ENCODE data around the gene ADGRL3.

ADGRL3 gene

GRCh38 chr4:62115216-62115615, 915.1 kb downstream of the ADGRL3 start:
- no peak for DNase-seq (ENCODE audit: low read depth in 3 of 3)

- DNase-seq (ENCODE audit: low read depth in 3 of 3) = no peak
These were observed 917.8 kb downstream of the ADGRL3 start for GRCh38 chr4:62117886-62118285.

- no peak for DNase-seq (ENCODE audit: low read depth in 3 of 3)
These were observed 918.4 kb downstream of the ADGRL3 start for GRCh38 chr4:62118558-62118957.

GRCh38 chr4:62119195-62119594, 919.1 kb downstream of the ADGRL3 start:
- no peak for DNase-seq (ENCODE audit: low read depth in 3 of 3)

- no peak for DNase-seq (ENCODE audit: low read depth in 3 of 3)
These were observed 926.1 kb downstream of the ADGRL3 start for GRCh38 chr4:62126064-62126732.

Measured in stimulated activated CD4-positive, alpha-beta T cell treated with anti-CD3 and anti-CD28 coated beads, TNF-alpha, amount 100 ng/mL, for 4 hours (primary cell).